HG02623 (cell line): ENCODE data around the gene CNN1.
A peak's percentile ranks its signal among the peaks of the same experiment; 100 is the strongest.
"Not testable (repeated sequence)": the region's sequence is repeated elsewhere in the genome, so short reads cannot be mapped to it uniquely, and the experiment has no call there.

Experiments
- ATAC-seq: cut with Tn5 transposase; IDR thresholded peaks from one replicate; pipeline ENCODE4 v1.9.1; 2021; ENCODE audit warnings: moderate library complexity; ENCODE audit not compliant: unreplicated experiment

CNN1 gene

DNA sequence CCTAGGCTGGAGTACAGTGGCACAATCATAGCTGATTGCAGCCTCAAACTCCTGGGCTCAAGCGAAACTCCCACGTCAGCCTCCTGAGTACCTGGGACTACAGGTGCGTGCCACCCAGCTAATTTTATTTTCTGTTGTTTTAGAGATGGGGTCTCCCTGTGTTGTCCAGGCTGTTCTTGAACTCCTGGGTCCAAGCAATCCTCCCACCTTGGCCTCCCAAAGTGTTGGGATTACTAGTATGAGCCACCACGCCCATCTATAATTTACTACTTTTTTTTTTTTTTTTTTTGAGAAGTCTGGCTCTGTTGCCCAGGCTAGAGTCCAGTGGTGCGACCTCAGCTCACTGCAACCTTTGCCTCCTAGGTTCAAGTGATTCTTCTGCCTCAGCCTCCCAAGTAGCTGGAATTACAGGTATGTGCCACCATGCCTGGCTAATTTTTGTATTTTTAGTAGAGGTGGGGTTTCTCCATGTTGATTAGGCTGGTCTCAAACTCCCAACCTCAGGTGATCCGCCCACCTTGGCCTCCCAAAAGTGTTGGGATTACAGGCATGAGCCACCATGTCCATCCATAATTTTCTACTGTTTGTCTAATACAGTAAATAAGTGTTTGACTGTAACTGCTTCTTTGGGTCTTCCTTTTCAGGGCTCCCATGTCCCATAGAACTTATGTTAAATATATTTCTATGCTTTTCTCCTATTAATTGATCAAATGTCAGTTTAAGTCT, 25.6 kb downstream of the CNN1 start:
- not testable (repeated sequence) for ATAC-seq

DNA sequence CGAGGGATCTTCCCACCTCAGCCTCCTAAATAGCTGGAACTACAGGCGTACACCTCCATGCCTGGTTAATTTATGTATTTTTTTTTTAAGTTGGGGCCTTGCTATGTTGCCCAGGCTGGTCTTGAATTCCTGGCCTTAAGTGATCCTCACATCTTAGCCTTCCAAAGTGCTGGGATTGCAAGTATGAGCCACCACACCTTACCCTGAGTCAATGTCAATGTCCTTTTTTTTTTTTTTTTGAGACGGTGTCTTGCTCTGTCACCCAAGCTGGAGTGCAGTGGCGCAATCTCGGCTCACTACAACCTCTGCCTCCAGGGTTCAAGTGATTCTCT, 27.0 kb downstream of the CNN1 start:
- not testable (repeated sequence) for ATAC-seq

DNA sequence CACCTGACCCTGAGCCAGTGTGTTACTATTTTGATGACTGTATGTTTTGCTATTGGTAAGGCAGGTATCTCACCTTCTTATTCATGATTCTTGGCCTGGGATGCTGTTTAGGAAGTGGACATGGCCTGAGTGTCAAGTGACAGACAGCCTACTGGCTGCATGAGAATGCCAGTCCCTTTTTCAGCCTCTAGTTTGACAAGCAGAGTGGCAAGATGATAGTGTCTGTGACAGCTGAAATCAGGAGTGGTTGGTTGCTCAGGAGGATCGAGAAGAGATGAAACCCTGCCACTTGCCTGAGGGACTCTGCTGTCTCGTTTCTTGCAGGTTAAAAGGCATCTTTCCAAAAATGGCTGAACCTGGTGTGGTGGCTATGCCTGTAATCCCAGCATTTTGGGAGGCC, 27.5 kb downstream of the CNN1 start:
- no peak for ATAC-seq

DNA sequence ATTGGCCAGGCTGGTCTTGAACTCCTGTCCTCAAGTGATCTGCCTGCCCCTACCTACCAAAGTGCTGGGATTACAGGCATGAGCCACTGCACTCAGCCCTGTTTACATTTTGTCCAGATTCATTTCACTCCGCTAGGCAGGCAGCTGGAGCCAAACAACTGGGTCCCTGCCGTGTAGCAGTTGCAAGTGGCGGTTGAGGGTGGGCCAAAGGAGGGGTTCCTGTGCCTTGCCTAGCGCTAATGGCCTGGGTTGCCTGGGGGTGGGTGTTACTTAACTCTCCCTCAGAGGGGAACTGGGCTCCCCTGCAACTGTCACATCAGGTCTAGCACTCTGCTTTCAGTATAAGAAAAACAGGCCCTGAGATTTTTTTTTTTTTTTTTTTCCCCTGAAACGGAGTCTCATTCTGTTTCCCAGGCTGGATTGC, 31.4 kb downstream of the CNN1 start:
- no peak for ATAC-seq

DNA sequence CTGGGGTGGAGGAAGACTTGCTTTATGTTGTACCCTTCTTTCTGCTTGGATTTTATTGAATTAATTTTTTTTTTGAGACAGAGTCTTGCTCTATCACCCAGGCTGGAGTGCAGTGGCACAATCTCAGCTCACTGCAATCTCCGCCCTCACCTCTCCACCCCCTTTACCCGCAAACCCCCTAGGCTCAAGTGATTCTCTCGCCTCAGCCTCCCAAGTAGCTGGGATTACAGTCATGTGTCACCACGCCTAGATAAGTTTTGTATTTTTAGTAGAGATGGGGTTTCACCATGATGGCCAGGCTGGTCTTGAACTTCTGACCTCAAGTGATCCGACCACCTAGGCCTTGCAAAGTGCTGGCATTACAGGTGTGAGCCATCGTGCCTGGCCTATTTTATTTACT, 34.7 kb downstream of the CNN1 start:
- ATAC-seq, result not testable (repeated sequence)

DNA sequence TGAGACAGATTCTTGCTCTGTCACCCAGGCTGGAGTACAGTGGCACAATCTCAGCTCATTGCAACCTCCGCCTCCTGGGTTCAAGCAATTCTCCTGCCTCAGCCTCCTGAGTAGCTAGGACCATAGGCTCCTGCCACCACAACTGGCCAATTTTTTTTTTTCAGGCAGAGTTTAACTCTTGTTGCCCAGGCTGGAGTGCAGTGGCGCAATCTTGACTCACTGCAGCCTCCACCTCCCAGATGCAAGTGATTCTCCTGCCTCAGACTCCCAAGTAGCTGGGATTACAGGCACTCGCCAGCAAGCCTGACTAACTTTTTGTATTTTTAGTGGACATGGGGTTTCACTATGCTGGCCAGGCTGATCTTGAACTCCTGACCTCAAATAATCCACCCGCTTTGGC, 35.1 kb downstream of the CNN1 start:
- not testable (repeated sequence) for ATAC-seq

DNA sequence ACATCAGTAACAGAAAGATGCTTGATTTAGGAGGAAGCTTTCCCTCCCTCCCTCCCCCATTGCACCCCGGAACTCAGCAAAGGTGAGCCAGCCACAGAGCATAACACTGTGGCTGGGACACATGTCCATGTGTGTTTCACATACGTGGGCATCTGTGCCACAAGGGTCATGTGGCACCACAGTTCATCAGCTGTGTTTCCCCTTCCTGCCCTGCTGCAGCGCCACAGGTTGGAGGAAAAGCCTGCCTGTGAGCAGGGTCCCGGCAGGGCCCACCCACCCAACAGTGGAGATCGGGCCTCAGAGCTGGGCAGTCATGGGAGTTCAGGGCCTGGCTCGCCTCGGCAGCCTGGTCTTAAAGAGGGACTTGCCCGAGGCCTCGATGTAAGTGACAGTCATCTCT, 36.0 kb downstream of the CNN1 start:
- ATAC-seq, result no peak

DNA sequence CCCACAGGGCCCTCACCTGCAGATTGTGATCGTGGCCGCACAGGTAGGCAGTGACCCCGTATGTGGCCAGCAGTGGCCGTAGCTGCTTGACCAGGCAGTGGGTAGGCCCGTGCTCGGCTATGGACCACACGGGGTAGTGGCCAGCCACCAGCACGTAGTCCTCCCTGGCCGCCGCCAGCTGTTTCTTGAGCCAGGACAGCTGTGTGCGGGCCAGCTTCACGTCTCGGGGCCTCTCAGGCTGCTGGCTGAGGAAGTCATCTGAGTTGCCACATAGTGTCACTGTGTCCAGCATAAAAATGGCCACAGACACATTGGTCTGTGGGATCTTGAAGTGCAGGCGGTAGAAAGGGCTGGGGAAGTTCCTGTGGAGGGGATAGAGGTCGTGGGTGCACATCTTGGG, 37.6 kb downstream of the CNN1 start:
- ATAC-seq, result no peak

DNA sequence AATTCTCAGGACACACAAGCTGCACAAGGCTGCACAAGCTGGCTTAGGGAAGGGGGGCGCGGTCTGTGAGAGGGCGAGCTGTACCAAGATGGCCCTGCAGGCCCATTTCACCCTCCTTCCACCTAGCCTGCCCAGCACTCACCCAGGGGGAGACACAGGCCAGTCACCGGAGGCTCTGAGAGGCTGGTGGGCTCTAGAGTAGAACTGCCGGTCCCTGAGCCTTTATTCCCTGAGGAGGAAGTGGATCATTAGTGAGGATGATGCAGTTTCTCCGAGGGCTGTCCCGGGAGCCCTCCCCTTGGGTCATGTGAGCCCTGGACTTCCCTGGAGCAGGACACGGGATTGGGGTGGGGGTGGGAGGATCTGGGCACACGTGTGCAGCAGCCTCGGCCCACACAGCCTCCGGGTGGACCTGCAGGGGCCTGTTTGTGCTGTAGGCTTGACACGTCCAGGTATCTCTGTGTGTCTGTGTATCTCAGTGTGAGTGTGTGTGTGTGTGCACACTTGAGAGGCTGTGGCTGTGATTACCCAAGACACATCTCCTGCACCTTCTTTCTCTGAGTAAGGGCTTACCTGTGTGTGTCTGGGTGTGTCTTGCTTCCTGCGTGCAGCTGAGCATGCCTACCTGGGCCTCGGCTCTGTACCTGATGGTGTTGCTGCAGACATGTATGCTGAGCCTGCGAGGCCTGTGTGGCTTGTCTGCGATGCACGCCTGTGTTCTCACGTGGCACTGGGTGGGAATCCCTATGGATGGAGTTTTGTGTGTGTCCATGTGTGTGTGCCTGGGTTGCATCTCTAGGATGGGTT, 39.0 kb downstream of the CNN1 start, which contains the start of gene ACP5:
ACP5 (minus strand) TSS at position 195 of the 807 bp plus-strand sequence. CDS start 328 bp downstream, outside the sequence.
- no peak for ATAC-seq

DNA sequence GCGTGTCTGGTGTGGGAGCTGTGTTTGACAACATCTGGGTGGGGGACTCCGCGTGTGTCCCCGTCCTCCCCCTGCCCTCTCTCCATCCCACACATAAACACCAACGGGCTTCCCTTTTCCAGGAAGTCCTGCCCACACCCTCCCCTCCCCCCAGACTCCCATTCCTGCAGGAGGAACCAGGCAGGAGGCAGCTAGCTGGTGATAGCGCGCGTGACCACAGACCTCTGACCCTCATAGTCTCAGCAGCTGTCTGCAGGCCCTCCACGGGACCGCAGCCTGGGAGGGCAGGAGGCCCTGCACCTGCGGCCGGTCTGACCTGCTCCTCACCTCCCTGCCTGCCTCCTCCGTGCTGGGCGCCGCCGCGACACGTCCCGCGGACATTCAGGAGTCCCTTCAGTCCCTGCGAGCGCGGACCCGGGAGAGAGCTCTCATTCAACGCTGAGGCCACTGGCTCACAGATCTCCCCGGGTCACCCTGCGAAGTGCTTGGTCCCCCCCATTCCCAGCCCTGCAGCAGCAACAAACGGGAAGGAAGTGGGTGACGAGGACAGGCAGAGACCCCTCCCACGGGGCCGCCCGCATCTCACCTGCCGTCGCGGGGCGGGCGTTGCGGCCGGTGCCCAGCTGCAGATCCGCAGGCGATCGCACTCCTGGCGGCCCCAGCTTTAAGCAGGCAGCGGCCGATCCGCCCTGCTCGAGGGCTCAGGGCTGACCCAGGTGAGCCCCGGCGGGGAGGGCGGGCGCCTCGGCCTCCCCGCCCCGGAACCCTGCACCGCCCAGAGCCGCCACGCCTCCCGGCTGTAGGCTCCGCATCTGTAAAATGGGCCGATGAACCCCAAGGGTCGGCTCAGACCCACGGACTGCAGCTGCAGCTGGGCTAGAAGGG, 39.8 kb downstream of the CNN1 start:
- no peak for ATAC-seq

DNA sequence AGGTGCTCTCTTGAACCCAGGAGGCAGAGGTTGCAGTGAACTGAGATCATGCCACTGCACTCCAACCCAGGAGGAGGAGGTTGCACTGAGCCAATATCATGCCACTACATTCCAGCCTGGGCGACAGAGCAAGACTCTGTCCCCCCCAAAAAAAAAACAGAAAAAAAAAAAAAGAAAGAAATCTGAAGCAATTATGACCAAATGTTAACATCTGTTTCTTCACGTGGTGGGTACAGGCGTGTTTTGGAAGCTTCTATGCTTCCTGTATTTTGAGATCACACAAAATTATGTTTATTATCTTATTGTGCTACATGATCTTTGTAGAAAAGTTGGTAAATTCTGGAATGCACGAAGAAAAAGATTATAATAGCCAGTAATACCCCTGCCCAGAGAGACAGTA, 41.5 kb downstream of the CNN1 start:
- ATAC-seq, result no peak

DNA sequence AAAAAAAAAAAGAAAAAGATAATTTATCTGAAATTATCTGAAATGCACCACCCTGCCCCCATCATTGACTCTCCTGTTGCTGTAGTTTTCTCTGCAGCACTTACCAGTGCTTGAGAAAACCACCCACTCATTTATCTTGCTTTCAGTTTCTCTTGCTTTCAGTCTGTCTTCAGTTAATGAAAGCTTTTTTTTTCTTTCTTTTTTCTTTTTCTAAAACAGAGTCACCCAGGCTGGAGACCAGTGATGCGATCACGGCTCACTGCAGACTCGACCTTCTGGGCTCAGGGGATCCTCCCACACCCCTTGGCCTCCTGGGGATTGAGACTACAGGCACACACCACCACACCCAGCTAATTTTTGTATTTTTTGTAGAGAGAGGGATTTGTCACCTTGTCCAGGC, 43.1 kb downstream of the CNN1 start:
- peak; percentile 68 for ATAC-seq

DNA sequence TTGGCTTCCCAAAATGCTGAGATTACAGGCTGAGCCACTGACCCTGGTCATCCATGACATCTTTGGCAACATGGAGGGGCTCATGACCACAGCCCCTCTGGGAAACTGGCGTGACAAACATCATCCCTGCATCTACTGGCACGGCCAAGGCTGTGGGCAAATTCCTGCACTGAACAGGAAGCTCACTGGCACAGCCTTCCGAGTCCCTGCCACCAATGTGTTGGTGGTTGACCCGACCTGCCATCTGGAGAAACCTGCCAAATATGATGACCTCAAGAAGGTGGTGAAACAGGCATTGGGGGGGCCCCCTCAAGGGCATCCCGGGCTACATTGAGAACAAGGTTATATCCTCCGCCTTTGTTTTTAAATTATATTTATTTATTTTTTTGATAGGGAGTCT, 47.7 kb downstream of the CNN1 start:
- ATAC-seq, result no peak

DNA sequence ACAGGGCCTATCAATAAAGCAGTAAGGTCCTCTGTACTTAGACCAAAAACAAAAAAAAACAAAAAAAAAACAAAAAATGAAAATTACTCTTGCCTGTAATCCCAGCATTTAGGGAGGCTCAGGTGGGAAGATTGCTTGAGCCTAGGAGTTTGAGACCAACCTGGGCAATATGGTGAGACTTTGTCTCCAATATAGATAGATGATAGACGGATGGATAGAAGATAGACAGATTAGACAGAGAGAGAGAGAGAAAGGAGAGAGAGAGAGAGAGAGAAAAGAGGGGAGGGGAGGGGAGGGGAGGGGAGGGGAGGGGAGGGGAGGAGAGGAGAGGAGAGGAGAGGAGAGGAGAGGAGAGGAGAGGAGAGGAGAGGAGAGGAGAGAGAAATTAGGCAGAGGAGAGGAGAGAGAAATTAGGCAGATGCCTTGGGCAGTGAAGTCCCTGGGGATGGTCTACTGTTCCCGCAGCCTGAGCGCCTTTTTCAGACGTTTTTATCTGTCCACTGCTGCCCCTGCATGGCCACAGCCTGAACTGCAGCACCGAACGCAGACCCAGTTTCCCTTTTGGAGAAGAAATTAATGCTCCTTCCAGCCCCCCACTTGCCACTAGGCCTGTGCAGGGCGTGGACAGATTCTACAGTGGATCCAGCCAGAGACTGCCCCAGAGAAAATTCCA, 48.8 kb downstream of the CNN1 start:
- no peak for ATAC-seq

DNA sequence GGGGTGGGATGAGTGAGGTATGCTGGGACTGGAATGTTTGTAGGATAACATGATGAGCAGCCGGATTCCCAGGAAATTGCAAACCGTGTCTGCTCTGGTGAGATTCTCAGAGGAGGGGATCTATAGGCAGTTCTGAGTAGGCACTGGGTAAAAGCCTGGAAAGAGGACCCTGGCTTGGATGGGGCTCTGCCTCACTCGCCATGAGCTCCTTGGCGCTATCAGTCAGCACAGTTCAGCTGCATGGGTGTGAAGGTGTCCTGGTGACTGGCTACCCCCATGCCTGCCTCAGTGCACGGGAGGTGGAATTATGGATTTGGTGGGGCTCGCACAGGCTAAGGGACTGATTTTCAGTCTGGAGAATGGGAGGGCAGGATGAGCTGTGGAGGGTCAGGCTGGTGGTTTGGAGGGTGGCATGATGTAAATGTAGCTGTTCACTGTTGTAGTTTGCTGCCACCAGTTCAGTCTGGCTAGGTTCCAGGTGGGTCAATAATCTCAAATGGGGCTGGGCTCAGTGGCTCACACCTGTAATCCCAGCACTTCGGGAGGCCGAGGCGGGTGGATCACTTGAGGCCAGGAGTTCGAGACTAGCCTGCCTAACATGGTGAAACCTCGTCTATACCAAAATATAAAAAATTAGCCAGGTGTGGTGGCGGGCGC, 49.5 kb downstream of the CNN1 start:
- ATAC-seq, result no peak

DNA sequence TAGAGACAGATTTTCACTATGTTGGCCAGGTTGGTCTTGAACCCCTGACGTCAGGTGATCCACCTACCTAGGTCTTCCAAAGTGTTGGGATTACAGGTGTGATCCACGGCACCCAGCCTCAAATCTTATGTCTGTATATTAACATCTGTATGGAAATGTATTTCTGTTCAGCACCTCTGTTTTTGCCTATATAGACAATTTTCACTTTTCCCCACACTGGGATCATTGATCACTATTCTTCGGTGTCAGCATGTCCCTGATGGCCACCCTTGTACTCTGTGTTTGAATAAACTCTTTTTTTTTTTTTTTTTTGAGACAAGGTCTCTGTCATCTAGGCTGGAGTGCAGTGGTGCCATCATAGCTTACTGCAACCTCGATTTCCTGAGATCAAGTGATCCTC, 55.4 kb downstream of the CNN1 start:
- ATAC-seq, result no peak

DNA sequence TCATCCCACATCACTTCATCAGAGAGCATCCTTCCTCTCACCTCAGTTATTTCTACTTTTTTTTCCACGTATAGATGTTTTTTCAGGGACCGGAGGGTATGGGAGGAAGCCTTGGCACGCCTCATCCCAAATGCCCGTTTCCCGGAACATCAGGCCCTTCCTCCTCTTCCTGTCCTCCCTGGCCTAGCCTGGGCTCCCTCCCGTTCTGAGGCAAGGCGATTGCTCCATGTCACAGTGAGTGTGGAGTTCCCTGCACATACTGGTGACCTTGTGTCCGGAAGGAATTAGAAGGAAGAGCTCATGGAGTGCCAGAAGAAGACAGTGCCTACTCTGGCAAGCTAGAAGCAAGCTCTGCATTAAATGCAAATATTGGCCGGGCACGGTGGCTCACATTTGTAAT, 57.5 kb downstream of the CNN1 start:
- no peak for ATAC-seq

DNA sequence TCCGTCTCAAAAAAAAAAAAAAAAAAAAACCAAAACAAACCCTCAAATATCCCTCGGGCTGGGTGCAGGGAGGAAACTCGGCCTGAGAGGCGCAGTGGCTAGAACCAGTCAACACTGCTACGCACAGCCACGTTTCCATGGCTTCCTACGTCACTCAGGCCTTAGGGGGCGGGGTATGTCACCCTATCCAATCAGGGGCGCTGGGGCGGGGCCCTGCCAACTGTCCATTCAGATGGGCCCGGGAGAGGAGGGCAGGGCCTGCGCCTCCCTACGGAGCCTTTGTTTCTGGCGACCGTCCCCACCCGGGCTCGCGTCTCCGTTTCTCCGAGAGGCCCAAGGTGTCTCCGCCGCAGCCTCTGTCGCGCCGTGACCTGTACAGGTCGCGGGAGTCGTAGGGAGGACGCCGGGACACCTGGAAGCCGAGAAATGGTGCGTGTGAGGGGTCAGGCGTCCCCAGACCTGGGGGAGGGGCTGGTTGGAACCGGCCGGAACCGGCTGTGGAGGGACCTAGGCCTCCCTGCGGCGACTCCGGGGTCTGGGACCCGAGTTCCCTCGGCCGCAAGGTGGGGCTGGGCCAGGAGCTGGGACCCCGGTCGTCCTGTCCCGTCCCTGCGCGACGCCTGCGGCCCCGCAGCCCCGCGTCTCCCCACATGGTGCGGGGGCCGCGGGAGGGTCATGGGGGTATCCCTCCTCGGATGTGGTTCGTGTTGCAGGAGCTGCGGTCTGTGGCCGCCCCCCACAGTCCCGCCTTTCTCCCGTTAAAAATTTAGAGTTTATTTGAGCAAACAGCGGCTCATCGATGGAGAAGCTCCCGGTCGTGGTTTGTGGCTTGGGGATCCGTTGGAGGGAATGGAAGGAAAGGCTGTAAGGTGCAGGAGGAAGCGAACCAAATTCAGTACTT, 58.8 kb downstream of the CNN1 start, which contains the start of gene ZNF627:
ZNF627 (plus strand) TSS at position 282 of the 901 bp plus-strand sequence; CDS start at position 427, 145 bp downstream.
- ATAC-seq, result peak; percentile 99

DNA sequence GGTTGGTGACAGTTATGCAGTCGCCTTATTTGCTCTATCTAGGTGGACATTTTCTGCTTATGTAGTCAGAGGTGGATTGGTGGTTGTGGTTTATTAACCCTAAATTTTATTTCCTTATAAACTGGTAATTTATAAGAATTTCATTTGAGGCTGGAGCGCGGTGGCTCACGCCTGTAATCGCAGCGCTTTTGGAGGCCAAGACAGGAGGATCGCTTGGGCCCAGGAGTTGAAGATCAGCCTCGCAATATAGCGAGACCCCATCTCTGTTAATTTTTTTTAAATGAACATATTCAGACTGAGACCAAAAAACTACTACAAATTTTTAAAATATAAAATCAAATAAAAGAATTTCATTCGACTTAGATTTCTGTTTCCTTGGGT, 59.4 kb downstream of the CNN1 start:
- ATAC-seq, result no peak
